Testis (tissue), 2 donors: Measurements from ENCODE around the gene FNDC3A.

ENCODE experiments used
- POLR2A ChIP-seq: fragments of 450-650 bp; IDR thresholded peaks from one replicate; pipeline ENCODE4 v1.6.1; 2017; ENCODE audit warnings: antibody characterized with exemption, mild to moderate bottlenecking, moderate library complexity
- TF ChIP-seq, protein P1 (sequence below), 3 experiments: fragments of 450-650 bp in 2 of 3; fragments of 200-600 bp in 1 of 3; sonication (generic) in 1 of 3; IDR thresholded peaks; one replicate each; pipeline ENCODE4 v1.5.1; 2016 to 2019; ENCODE audit warnings: antibody characterized with exemption in 3 of 3, mild to moderate bottlenecking in 2 of 3, moderate library complexity in 1 of 3

DNA sequence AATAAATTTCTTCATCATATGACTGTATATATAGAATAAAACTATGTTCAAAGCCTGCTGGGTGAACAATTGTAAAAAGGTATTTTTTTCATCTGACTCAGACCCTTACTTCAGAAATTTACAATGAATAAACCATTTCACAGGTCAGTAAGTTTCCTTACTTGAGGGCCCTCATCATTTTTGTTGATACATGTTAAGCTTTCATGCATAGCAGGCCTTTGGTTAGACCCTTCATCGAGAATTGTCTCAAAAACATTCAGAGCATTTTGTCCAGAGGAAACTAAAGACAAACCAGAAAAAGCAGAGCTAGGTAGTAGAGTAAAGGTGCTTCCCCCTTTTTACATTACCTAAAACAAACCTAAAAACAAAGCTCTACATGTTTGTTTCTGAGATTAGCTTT is 46.2 kb downstream of the FNDC3A start:
- TF ChIP-seq, protein P1, sequence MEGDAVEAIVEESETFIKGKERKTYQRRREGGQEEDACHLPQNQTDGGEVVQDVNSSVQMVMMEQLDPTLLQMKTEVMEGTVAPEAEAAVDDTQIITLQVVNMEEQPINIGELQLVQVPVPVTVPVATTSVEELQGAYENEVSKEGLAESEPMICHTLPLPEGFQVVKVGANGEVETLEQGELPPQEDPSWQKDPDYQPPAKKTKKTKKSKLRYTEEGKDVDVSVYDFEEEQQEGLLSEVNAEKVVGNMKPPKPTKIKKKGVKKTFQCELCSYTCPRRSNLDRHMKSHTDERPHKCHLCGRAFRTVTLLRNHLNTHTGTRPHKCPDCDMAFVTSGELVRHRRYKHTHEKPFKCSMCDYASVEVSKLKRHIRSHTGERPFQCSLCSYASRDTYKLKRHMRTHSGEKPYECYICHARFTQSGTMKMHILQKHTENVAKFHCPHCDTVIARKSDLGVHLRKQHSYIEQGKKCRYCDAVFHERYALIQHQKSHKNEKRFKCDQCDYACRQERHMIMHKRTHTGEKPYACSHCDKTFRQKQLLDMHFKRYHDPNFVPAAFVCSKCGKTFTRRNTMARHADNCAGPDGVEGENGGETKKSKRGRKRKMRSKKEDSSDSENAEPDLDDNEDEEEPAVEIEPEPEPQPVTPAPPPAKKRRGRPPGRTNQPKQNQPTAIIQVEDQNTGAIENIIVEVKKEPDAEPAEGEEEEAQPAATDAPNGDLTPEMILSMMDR (IDR thresholded peaks at IDR 0.05): no peak
- TF ChIP-seq POLR2A: no peak
